Stimulated activated CD8-positive, alpha-beta memory T cell treated with anti-CD3 and anti-CD28 coated beads, Interleukin-2, amount 100 ng/mL, for 48 hours (primary cell): ENCODE measurements around the gene ADRM1.

Experiments
- DNase-seq, 2 donors: peaks; one replicate each; pipeline ENCODE4 v3.0.0-alpha.2; 2020; ENCODE audit warnings: low read depth in 2 of 2

Gene ADRM1

GRCh38 chr20:62325172-62325905 lies 22.5 kb downstream of the ADRM1 start:
- no peak for DNase-seq

DNA sequence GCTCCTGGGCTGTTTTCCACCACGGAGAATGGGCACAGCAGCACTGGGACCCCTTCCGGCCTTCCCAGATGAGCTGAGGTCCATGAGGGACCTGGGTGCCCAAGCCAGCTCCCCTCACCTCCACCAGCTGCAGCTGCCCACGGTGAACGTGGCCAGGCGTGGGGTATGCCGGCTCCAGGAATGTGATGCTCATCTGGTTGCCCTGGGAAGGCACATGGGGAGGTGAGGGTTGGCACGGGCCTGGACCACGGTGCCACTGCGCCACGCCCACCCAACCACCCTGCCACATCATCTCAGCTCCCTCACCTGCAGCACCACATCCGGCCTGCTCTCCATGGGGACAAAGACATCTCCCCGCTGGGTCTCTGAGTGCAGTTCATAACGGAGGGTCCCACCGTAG lies 23.8 kb downstream of the ADRM1 start:
- DNase-seq: no peak

- DNase-seq: no peak
These were observed 24.3 kb downstream of the ADRM1 start for GRCh38 chr20:62326959-62327725.

GRCh38 chr20:62327726-62328495 lies 25.1 kb downstream of the ADRM1 start:
- DNase-seq: no peak

GRCh38 chr20:62328684-62329388 lies 26.0 kb downstream of the ADRM1 start:
- DNase-seq: no peak

- DNase-seq: no peak
These were observed 26.9 kb downstream of the ADRM1 start for GRCh38 chr20:62329389-62330377.

- no peak for DNase-seq
These were observed 27.9 kb downstream of the ADRM1 start for GRCh38 chr20:62330576-62331317.

GRCh38 chr20:62331347-62331746 lies 28.6 kb downstream of the ADRM1 start:
- no peak for DNase-seq

- no peak for DNase-seq
These were observed 29.6 kb downstream of the ADRM1 start for GRCh38 chr20:62332421-62332820.

GRCh38 chr20:62332989-62333819 lies 30.4 kb downstream of the ADRM1 start:
- no peak for DNase-seq

DNA sequence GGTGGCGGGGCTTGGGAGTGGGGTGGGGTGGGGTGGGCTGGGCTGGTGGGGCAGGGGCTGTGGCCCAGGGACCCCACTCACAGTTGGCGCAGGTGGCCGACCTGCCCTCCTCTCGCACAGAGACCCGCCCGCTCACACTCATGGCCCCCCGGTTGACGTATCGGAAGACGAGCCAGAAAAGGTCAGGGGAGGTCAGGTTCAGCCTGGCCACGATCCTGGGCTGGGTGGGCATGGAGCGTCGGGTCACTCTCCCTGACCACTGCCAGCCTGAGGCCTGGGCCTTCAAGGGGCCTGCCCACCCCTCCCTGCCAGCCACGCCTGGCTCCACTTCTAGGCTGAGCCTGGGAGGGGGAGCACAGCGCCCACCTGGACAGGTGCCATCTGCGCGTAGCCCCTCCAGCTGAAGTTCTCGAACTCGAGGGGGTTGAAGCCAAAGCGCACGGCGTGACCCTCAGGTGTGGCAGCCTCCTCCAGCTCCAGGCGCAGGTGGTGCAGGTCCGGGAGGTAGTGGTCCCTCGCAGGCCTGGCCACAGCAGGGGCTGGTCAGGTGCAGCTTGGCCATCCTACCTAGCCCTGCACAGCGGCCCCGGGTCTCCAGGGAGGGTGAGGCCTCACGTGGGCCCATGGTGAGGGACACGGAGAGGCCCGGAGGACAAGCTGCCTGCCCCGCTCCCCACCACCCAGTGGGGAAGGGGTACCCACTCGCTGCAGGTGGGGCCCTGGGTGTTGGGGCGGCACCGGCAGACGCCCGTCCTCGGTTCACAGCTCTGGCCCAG lies 31.2 kb downstream of the ADRM1 start:
- DNase-seq: no peak

- DNase-seq: no peak
These were observed 32.1 kb downstream of the ADRM1 start for GRCh38 chr20:62334881-62335280.

DNA sequence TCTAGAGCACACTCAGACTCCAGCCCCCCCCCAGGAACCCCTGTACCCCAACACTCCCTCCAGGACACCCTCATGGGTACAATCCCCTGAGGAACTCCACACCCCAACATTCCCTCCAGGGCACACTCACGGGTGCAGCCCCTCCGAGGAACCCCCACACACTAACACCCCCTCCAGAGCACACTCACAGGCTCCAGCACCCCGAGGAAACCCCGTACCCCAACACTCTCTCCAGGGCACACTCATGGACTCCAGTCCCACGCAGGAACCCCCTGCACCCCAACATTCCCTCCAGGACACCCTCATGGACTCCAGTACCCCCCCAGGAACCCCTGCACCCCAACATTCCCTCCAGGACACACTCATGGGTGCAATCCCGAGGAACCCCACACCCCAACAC lies 32.7 kb downstream of the ADRM1 start:
- no peak for DNase-seq

DNA sequence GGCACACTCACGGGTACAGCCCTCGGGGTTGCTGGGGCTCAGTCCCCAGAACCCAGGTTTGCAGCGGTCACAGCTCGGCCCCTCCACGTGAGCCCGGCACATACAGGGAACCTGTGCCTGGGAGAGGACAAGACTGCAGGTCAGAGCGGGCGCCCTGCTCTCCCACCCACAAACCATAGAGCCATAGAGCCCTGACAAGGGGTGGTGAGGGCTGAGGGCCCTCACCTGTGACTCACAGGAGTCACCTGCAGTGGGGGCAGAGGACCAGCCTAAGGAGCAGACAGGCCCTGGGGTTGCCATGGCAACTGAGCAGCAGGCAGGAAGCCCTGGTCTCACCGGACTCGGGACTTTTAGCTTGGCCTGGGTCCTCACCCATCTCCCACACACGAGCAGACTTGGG lies 33.5 kb downstream of the ADRM1 start:
- DNase-seq: no peak

- DNase-seq: no peak
These were observed 34.2 kb downstream of the ADRM1 start for GRCh38 chr20:62336775-62337557.

GRCh38 chr20:62337558-62338293 lies 34.9 kb downstream of the ADRM1 start:
- DNase-seq: no peak

- no peak for DNase-seq
These were observed 35.5 kb downstream of the ADRM1 start for GRCh38 chr20:62338294-62338620.
